HG02571 (cell line): ENCODE data around the gene RBM14.
"Not testable (repeated sequence)": the region's sequence is repeated elsewhere in the genome, so short reads cannot be mapped to it uniquely, and the experiment has no call there.

Source experiments
- ATAC-seq: cut with Tn5 transposase; IDR thresholded peaks from one replicate; pipeline ENCODE4 v1.9.1; 2021; ENCODE audit warnings: mild to moderate bottlenecking, moderate library complexity; ENCODE audit not compliant: unreplicated experiment

Gene RBM14

GRCh38 chr11:66598993-66599392 lies 17.4 kb upstream of the RBM14 start:
- no peak for ATAC-seq

- no peak for ATAC-seq
Measured at GRCh38 chr11:66600219-66600618, 16.2 kb upstream of the RBM14 start.

GRCh38 chr11:66600631-66601233 lies 15.7 kb upstream of the RBM14 start:
- no peak for ATAC-seq

- no peak for ATAC-seq
Measured at GRCh38 chr11:66603072-66603471, 13.4 kb upstream of the RBM14 start.

- ATAC-seq = no peak
Measured at GRCh38 chr11:66604155-66604554, 12.3 kb upstream of the RBM14 start.

- ATAC-seq = not testable (repeated sequence)
Measured at GRCh38 chr11:66606608-66607007, 9.8 kb upstream of the RBM14 start.

GRCh38 chr11:66607126-66607834 lies 9.2 kb upstream of the RBM14 start:
- no peak for ATAC-seq

GRCh38 chr11:66609721-66610617 lies 6.5 kb upstream of the RBM14 start:
- no peak for ATAC-seq

- ATAC-seq = no peak
Measured at GRCh38 chr11:66612458-66612857, 4.0 kb upstream of the RBM14 start.

- ATAC-seq = no peak
Measured at GRCh38 chr11:66614073-66614472, 2.4 kb upstream of the RBM14 start.

GRCh38 chr11:66617155-66617834 lies 865 bp downstream of the RBM14 start:
- ATAC-seq = no peak

- ATAC-seq = no peak
Measured at GRCh38 chr11:66619080-66619554, 2.7 kb downstream of the RBM14 start.

GRCh38 chr11:66624450-66624849 lies 8.0 kb downstream of the RBM14 start:
- ATAC-seq = no peak

- no peak for ATAC-seq
Measured at GRCh38 chr11:66625041-66625751, 8.8 kb downstream of the RBM14 start.

- ATAC-seq = no peak
Measured at GRCh38 chr11:66625752-66626149, 9.3 kb downstream of the RBM14 start.

GRCh38 chr11:66626382-66626781 lies 10.0 kb downstream of the RBM14 start:
- ATAC-seq = no peak

GRCh38 chr11:66626926-66627325 lies 10.5 kb downstream of the RBM14 start:
- no peak for ATAC-seq

- no peak for ATAC-seq
Measured at GRCh38 chr11:66628061-66628603, 11.7 kb downstream of the RBM14 start.

- no peak for ATAC-seq
Measured at GRCh38 chr11:66629356-66629755, 12.9 kb downstream of the RBM14 start.

GRCh38 chr11:66631883-66632282 lies 15.5 kb downstream of the RBM14 start:
- ATAC-seq = no peak
